ENCODE measurements around the gene EIF4G1.
"Not testable (repeated sequence)": the region's sequence is repeated elsewhere in the genome, so short reads cannot be mapped to it uniquely, and the experiment has no call there.

EIF4G1 gene

DNA sequence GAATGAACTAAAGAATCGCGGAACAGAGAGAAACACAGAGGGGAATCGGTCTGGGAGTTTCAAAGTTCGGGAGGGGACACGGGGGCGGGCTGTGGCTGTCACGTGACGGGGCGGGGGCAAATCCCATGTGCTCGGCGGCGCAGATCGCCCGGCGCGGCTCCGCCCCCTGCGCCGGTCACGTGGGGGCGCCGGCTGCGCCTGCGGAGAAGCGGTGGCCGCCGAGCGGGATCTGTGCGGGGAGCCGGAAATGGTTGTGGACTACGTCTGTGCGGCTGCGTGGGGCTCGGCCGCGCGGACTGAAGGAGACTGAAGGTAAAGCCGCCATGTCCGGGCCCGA is at the start of gene EIF4G1:
TSS of gene EIF4G1 (plus strand) at position 244 of the 337 bp plus-strand sequence. CDS start 1,191 bp downstream, outside the sequence.
- peak; percentile 79 for DNase-seq

DNA sequence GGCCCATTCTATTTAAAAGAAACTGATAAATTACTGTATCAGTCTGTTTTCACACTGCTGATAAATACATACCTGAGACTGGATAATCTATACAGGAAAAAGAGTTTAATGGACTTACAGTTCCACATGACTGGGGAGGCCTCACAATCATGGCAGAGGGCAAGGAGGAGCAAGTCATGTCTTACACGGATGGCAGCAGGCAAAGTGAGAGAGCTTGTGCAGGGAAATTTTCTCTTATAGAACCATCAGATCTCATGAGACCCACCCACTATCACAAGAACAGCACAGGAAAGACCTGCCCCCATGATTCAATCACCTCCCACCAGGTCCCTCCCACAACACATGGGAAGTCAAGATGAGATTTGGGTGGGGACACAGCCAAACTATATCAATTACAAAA is 47.2 kb upstream of the EIF4G1 start:
- not testable (repeated sequence) for DNase-seq

DNA sequence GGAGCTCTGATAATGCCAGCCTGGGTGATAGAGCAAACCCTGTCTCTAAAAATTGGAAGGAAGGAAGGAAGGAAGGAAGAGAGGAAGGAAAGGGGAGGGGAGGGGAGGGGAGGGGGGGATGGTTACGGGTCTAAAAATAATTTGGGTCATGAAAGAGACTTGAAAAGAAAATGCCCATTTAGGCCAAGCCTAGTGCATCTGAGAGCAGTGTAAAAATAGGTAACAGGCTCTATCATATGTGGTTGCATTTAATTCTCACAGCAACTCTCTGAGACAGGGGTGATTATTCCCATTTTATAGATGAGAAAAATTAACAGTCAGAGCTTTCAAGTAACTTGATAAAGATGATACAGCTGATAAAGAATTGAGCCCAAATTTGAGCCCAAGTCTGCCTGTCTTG is 42.1 kb upstream of the EIF4G1 start:
- no peak for DNase-seq

- DNase-seq = no peak
Observed at GRCh38 chr3:184275381-184275701, 39.1 kb upstream of the EIF4G1 start.

- no peak for DNase-seq
Observed at GRCh38 chr3:184275961-184276910, 38.2 kb upstream of the EIF4G1 start, which contains the start of gene ECE2. ECE2 (plus strand) TSS chr3:184276022; CDS start chr3:184276154, 132 bp downstream.

GRCh38 chr3:184277366-184277765 is 37.0 kb upstream of the EIF4G1 start:
- DNase-seq = no peak

- DNase-seq = no peak
Observed at GRCh38 chr3:184282941-184283340, 31.5 kb upstream of the EIF4G1 start.

DNA sequence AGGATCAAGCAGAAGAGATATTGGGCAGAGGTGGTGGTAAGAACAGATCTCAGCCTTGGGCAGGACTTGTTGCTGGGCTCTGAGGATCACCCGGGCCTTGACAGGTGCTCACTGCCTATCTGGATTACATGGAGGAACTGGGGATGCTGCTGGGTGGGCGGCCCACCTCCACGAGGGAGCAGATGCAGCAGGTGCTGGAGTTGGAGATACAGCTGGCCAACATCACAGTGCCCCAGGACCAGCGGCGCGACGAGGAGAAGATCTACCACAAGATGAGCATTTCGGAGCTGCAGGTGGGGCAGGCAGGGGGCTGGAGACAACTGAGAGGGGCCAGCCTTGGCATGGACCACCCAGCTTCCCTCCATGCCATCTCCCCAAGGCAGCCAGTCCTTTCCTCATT is 30.7 kb upstream of the EIF4G1 start:
- DNase-seq = no peak

GRCh38 chr3:184284696-184285095 is 29.7 kb upstream of the EIF4G1 start:
- DNase-seq = peak; percentile 22

GRCh38 chr3:184289426-184289938 is 24.9 kb upstream of the EIF4G1 start:
- peak; percentile 17 for DNase-seq

DNA sequence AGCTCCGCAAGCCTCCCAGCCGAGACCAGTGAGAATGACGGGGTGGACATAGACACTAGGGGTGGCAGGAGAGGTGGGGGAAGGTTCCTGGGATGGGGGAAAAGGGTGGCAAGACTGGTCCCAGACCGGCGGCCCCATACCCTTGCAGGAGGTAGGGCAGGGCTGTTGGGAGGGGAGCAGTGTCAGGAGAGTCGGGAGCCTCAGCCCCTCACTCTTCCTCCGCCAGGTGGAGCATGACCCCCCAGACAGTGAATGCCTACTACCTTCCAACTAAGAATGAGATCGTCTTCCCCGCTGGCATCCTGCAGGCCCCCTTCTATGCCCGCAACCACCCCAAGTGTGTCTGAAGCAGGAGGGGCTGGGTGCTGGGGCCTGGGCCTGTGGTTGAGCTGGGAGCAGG is 24.1 kb upstream of the EIF4G1 start:
- no peak for DNase-seq

GRCh38 chr3:184291044-184291737 is 23.2 kb upstream of the EIF4G1 start:
- DNase-seq = no peak

- no peak for DNase-seq
Observed at GRCh38 chr3:184291738-184292445, 22.5 kb upstream of the EIF4G1 start.

DNA sequence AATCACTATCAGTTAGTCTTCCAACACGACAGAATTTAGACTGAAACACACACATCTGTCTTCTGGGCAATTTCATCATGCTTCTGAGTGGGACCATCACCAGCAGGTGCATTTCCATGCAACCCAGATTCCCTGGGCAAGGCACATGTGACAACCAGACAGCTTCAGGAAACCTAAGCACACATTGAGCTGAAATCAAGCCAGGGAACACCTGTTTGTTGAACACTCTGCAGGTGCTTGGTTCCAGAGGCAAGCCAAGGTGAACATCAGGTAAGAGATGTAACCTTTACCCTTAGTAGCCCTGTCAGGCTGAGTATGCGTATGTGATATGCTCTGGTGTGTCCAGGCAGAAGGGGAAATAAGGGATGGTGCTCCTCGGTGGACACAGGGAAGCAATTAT is 18.6 kb upstream of the EIF4G1 start:
- no peak for DNase-seq

GRCh38 chr3:184296616-184297015 is 17.8 kb upstream of the EIF4G1 start:
- DNase-seq = no peak

DNA sequence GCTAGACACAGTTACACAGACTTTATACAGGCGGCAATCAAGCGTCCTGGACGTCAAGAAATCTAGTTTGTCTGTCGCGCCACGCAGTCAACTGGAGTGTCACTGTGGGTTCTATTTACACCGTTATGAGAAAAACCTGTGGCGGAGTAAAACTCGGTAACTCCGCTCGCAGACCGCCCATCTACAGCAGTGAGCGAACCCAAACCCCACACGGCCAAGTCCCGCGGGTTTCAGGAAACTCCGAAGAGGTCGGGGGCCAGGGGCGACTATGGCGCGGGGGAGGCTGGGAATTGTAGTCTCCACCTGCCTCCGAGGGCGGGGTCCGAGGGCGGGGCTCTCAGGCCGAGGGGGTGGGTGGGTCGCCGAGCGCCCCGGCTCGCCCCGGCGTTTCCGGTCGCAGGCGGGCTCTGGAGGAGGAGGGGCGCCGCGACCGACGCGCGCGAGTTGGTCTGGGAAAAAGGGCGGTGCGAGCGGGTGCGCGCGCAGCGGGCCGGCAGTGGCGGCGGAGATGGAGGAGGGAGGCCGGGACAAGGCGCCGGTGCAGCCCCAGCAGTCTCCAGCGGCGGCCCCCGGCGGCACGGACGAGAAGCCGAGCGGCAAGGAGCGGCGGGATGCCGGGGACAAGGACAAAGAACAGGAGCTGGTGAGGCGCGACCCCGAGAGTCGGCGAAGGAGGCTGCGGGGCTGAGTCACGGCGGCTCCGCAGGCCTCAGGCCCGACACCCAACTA is 15.5 kb upstream of the EIF4G1 start, which contains the start of gene PSMD2:
TSS of gene PSMD2 (plus strand) at position 483 of the 729 bp plus-strand sequence. CDS start at position 509, 26 bp downstream.
- peak; percentile 88 for DNase-seq

- no peak for DNase-seq
Observed at GRCh38 chr3:184299488-184300377, 14.7 kb upstream of the EIF4G1 start.

DNA sequence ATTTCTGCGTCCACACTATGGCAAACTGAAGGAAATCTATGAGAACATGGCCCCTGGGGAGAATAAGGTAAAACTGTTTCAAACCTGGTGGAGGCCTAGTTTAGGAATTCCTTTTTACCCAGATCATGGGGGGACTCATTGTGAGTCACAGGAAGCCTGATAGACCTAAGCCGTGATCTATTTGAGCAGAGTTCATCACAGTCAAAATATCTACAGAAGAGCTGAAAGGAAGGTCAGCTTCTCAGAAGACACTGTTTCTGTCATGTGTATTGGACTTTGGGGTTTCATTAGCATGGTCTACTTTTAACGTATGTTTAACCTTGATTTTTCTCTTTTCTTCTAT is 14.1 kb upstream of the EIF4G1 start:
- DNase-seq = no peak

- DNase-seq = no peak
Observed at GRCh38 chr3:184305577-184305976, 8.8 kb upstream of the EIF4G1 start.

DNA sequence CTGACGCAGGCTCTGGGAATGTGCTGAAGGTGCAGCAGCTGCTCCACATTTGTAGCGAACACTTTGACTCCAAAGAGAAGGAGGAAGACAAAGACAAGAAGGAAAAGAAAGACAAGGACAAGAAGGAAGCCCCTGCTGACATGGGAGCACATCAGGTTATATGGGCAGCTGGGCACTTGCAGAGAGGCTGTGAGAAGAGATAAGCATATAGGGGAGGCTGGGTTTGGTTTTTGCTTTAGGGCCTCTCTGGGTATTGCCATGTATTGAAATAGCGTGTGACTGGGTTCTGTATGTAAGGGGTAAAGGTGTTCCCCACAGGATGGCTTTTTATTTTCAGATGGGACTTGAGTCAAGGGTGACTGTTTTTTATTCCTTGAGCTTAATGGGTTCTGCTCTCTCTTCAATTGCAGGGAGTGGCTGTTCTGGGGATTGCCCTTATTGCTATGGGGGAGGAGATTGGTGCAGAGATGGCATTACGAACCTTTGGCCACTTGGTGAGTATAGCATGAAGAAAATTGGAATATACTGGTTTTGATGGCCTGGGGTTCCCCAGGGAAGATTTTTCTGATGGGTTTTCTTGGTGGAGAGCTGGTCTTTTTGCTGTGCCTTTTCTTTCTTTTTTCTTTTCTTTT is 7.9 kb upstream of the EIF4G1 start:
- DNase-seq = no peak

- DNase-seq = no peak
Observed at GRCh38 chr3:184307915-184308314, 6.5 kb upstream of the EIF4G1 start.

All from DMS79 (cell line).